ENCODE measurements around the gene CTBP1.
"Not testable (repeated sequence)": the region's sequence is repeated elsewhere in the genome, so short reads cannot be mapped to it uniquely, and the experiment has no call there.

Gene CTBP1

GRCh38 chr4:1237261-1237660, 11.7 kb downstream of the CTBP1 start:
- DNase-seq = not testable (repeated sequence)

GRCh38 chr4:1236836-1237235, 12.1 kb downstream of the CTBP1 start:
- not testable (repeated sequence) for DNase-seq

GRCh38 chr4:1236103-1236641, 12.8 kb downstream of the CTBP1 start:
- DNase-seq = no peak

- DNase-seq = no peak
Observed at GRCh38 chr4:1235381-1236102, 13.4 kb downstream of the CTBP1 start.

- DNase-seq = no peak
Observed at GRCh38 chr4:1234811-1235292, 14.1 kb downstream of the CTBP1 start.

- DNase-seq = no peak
Observed at GRCh38 chr4:1234309-1234695, 14.6 kb downstream of the CTBP1 start.

GRCh38 chr4:1233641-1234308, 15.2 kb downstream of the CTBP1 start:
- no peak for DNase-seq

- no peak for DNase-seq
Observed at GRCh38 chr4:1232661-1233621, 16.0 kb downstream of the CTBP1 start.

- no peak for DNase-seq
Observed at GRCh38 chr4:1231637-1232360, 17.1 kb downstream of the CTBP1 start.

GRCh38 chr4:1230971-1231636, 17.8 kb downstream of the CTBP1 start:
- DNase-seq = no peak

GRCh38 chr4:1230316-1230715, 18.6 kb downstream of the CTBP1 start:
- DNase-seq = no peak

- no peak for DNase-seq
Observed at GRCh38 chr4:1229117-1229849, 19.6 kb downstream of the CTBP1 start.

GRCh38 chr4:1227816-1228215, 21.1 kb downstream of the CTBP1 start:
- no peak for DNase-seq

- DNase-seq = no peak
Observed at GRCh38 chr4:1226598-1226997, 22.3 kb downstream of the CTBP1 start.

- DNase-seq = no peak
Observed at GRCh38 chr4:1226144-1226481, 22.8 kb downstream of the CTBP1 start.

- DNase-seq = no peak
Observed at GRCh38 chr4:1225272-1226143, 23.4 kb downstream of the CTBP1 start.

GRCh38 chr4:1223841-1224809, 24.8 kb downstream of the CTBP1 start:
- no peak for DNase-seq

- no peak for DNase-seq
Observed at GRCh38 chr4:1222938-1223690, 25.8 kb downstream of the CTBP1 start.

All from NCI-H2171 treated with DMSO at 0.1 percent for 48 hours (cell line).